T follicular helper cell (primary cell): Measurements from ENCODE around the gene INPP5B.
"Not testable (repeated sequence)": the region's sequence is repeated elsewhere in the genome, so short reads cannot be mapped to it uniquely, and the experiment has no call there.

Experiments
- DNase-seq: peaks from one replicate; pipeline ENCODE4 v3.0.0-alpha.2; 2020; ENCODE audit warnings: low read depth
- total RNA-seq, 2 experiments: gene quantifications; one replicate each; lab custom pipeline; 2026; lab: John Stamatoyannopoulos, UW

The INPP5B gene
- 41.1 to 64.4 reads per million in 2 experiments for total RNA-seq

GRCh38 chr1:37946703-37947360, at the start of gene INPP5B:
Gene INPP5B, minus strand, starts transcription at chr1:37947053. Its CDS starts 745 bp downstream, at chr1:37946308.
- DNase-seq, result peak; percentile 14

GRCh38 chr1:37995751-37996345, 49.0 kb upstream of the INPP5B start:
- no peak for DNase-seq

GRCh38 chr1:37994886-37995566, 48.2 kb upstream of the INPP5B start:
- DNase-seq, result no peak

GRCh38 chr1:37989361-37989930, 42.6 kb upstream of the INPP5B start:
- no peak for DNase-seq

DNA sequence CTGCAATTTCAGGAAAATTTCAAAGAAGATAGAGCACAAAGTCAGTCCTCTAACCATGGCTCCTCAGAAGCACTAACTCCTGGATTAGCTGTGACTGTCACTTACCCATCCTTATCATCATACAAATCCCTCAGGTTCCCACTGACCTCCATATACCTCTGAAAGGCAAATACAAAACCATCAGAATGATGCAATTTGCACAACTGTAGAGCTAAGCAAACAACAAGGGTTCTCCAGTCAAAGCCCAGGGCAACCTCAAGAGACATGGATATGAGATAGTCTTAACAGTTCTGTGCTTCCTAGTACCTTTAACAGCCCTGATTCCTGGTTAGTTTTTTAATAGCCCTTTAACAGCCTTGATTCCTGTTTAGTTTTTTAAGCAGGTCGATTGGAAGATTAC, 40.8 kb upstream of the INPP5B start:
- DNase-seq, result no peak

DNA sequence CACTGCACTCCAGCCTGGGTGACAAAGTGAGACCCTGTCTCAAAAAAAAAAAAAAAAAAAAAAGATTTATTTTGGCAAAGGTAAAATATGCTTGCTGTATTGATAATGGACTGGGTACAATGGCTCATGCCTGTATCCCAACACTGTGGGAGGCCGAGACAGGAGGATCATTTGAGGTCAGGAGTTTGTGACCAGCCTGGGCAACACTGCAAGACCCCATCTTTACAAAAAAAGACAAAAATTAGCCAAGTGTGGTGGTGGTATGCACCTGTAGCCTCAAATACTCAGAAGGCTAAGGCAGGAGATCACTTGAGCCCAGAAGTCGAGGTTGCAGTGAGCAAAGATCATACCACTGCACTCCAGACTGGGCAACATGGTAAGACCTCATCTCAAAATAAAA, 36.7 kb upstream of the INPP5B start:
- no peak for DNase-seq

DNA sequence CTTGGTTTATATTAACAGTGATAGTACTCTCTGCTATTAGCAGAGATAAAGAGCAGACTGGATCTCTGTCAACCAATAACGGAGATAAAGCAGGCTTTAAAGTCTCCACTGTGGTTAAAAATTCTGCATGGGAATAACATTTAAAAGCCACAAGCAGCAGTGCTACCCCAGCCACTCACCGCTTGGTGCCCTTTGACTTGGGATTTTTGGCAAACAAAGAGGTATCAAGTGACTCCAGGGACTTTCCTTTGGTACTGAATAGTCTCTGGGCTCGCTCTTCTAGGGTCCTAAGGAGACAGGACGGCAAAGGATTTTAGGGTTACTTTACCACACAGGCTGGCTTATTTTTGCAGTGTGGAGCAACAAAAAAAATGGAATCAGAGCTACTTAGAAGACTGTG, 31.7 kb upstream of the INPP5B start:
- DNase-seq, result no peak

- not testable (repeated sequence) for DNase-seq
These were observed 28.2 kb upstream of the INPP5B start for GRCh38 chr1:37975083-37975482.

DNA sequence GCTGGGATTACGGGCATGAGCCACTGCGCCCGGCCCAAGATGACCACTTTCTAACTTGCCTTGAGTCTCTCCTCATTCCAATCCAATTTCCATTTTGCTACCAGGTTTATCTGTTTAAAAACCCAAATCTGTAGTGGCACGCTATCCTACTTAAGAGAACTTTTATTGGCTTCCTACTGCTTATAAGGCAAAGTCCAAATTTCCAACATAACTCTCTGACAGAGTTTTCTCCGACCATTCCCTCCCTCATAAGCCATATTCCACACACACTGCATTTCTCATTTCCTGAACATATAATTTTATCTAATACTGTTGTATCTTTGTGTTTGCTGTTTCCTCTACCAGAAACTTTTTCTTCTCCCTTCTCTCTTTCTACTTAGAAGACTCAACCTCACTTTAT, 27.7 kb upstream of the INPP5B start:
- no peak for DNase-seq

DNA sequence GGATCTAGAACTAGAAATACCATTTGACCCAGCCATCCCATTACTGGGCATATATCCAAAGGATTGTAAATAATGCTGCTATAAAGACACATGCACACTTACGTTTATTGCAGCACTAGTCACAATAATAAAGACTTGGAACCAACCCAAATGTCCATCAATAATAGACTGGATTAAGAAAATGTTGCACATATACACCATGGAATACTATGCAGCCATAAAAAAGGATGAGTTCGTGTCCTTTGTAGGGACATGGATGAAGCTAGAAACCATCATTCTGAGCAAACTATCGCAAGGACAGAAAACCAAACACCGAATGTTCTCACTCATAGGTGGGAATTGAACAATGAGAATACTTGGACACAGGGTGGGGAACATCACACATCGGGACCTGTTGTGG, 26.8 kb upstream of the INPP5B start:
- DNase-seq, result not testable (repeated sequence)

DNA sequence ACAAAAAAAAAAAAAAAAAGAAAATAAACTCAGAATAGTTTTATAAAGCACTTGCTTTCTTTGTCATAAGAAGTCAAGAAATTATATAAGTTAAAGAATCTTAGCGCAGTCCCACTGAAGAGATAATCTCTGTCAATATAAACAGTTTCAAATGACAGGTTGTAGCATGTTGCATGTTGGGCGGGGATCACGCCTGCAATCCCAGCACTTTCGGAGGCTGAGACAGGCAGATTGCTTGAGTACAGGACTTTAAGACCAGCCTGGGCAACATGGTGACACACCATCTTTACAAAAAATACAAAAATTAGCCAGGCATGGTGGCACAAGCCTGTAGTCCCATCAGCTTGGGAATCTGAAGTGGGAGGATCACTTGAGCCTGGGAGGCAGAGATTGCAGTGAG, 18.4 kb upstream of the INPP5B start:
- DNase-seq, result no peak

DNA sequence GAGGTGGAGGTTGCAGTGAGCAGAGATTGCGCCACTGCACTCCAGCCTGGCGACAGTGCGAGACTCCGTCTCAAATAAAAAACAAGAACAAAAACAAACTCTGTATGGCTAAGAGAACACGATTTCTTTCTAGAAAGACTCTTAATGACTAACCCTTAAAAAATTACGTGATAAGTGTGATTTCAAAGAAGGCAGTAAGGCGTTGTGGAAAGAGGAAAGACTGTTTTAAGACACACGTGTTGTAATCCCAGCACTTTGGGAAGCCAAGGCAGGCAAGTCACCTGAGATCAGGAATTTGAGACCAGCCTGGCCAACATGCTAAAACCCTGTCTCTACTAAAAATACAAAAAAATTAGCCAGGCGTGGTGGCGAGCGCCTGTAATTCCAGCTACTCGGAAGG, 17.3 kb upstream of the INPP5B start:
- DNase-seq, result not testable (repeated sequence)

DNA sequence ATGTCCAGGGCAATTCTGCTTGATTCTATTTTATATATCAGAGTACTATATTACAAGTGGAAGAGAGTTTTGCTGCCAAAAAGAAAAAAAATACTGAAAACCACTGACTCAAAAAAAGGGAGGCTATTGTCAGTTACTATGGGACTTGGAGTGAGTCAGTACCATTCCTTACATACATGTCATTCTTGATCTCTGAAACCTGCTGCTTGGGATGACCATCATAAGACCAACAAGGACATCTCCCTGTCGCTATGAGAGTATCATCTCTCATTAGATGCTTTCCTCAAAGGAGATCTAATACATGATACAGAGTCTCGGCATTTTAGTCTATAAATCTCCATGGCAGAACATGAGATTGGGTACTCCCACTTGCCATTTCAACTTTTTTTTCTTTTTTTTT, 11.8 kb upstream of the INPP5B start:
- no peak for DNase-seq

DNA sequence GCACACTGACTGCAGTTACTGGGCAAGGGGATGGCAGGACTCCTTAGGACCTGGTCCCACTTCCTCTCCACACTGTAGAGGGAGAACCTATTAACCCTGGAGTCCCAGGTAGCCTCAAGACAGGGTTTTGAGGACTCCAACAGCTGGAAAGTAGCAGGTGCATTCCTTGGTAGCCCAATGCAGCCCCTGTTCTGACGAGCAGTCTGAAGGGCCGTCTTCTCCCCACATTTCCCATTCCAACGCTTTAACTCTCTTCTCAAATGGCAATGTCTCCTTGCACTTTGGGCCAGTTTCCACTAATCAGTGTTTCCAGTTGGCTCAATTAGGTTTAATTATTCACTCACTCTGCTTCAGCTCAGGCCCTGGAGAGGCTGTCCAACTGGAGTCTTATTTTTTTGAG, 8.8 kb upstream of the INPP5B start:
- DNase-seq, result no peak

DNA sequence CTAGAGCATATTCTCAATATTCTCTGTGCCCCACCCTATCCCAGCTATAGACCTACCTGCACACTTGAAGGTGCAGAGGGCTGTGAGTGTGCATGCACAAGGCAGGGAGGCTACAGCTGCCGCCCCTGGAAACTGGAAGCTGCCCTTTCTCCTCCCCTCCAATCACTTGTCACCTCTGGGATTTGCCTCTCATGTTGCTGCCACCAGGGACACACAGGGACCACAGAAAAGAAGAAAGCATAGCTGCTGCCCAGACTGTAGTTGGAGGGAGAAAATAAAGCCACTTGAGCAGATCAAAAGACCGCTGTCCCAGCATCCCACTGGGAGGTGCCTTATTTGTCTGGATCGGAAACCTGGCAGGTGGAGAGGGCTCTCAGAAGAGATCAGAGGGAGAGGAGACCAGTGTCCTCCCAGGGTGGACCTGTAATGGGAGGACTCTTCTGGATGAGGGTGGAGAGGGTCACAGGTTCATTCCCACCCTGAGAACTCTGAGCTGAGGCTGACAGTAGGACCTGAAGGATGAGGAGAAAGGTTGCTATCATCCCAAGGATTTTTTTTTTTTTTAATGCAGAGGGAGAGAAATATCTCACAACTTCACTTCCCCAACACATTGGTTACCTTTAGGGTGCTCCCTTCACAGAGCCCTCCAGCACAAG, 7.6 kb upstream of the INPP5B start:
- DNase-seq, result no peak

DNA sequence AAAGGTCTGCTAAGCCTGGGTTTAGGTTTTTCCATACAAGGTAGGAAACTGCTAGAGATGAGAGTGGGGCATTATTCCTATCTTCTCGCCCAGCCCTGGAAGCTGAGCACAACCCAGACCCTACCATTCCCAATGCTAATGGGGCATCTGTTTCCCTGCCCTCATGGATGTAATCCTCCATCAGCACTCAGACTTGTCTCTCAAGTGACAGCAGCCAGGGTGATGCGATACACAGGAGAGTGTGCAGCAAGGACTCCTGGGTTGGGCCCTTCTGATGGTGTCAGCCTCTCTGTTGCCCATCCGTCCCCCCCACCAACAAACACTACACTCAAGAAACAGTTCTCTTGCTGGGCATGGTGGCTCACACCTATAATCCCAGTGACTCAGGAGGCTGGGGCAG, 5.9 kb upstream of the INPP5B start:
- DNase-seq, result no peak

DNA sequence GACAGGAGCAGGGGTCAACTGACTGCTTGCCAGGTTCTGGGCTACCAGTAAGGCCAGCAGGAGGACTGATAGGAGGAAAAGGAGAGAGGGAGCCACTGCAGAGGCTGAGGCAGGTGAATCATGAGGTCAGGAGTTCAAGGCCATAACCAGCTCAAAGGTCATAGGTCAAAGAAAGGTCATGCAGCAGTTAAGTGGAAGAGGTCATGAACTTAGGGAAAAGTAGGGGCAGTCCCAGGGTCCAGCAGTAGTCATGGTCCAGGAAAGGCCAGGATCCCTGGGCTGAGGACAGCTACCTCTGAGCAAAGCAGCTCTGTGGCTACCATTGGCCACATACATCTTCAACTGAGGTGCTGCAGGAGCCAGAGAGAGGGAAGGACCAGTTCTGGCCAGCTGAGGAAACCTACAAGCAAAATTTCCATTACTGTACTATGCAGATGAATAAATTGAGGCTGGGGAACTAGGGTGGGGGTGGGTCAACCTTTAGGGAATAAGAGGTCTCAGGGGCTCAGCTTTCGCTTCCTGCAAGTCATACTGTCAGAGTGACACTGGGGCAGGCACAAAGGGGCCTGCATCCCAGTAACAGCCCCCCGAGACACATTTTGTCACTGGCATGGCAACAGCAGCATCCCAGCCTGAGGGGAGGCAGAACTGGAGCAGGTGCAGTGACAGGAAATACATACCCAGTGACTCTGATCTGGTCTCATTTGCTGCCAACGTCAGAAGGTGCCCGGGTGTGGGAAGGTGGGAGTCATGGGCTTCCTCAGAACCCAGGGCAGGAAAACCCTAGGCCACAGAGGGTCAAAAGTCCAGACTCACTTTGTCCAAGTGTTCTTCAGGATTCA, 5.2 kb upstream of the INPP5B start:
- DNase-seq, result no peak

DNA sequence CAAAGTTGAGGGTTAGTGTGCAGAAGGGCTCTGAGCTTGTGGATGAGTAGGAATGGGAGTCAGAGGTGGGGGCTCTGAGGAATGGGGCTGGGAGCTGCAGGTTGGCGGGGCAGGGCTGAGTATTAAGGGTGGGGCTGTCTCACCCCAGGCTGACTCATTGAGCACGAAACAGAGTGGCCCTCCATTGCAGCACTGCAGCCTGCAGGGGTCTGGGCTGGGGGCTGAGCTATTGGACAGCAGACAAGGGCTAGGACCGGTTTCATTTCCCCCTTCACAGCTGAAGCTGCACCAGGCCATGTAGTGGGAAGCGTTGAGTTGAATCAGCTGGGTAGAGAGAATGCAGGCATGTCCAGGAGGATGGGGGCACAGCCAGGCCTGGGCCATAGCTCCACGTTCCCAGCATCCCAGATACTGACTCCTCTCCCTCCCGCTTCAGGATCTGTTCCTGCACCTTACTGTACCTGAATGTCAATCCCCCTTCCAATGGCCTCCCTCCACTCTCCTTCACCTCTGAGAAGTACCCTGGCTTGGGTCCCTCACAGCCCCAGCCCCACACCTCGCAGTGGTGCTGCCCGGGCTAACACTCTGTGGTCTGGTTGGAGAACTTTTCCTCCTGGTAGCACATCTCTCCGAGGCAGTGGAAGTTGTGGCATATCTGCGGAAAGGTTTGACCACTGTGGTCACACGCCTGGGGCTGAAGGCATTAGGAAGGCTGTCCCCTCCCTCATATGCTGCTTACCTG, 4.4 kb upstream of the INPP5B start:
- no peak for DNase-seq

GRCh38 chr1:37949524-37950152, 2.8 kb upstream of the INPP5B start:
- DNase-seq, result no peak

GRCh38 chr1:37948841-37949240, 2.0 kb upstream of the INPP5B start:
- no peak for DNase-seq
